NCI-H2029 treated with DMSO at 0.1 percent for 48 hours (cell line): ENCODE measurements around the gene APOM.
A peak's percentile ranks its signal among the peaks of the same experiment; 100 is the strongest.

Experiments used
- DNase-seq: peaks from one replicate; lab custom pipeline; 2025; lab: John Stamatoyannopoulos, UW

The APOM gene

DNA sequence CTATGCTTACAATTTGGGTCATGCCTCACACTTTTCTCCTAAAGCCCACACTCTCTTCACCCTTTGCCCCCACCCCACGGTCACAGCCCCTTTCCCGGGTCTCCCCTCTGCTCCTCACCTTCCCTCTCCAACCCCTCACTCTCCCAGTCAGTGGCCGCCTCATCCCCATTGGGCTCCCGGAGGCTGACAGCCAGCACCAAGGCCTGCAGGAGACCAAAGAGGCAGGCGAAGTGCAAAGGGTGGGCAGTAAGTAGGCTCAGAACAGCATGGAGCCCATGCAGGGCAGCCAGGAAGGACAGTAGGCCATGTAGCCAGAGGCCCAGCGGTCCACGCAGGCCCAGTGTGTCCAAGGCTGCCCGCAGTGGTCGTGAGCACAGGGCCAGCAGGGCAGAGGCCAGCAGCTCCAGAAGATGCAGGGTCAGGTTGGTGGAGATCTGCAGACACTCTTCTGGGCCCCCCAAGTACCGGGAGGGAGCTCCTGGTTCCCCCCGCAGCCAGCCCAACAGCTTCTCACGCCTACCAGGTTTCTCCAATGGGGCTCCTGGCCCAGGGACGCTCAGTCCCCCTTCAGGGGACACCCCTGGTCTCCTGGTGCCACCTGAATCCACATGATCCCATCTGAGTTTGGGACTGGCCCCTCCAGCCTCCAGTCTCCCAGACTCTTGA lies 3.4 kb downstream of the APOM start:
- DNase-seq: no peak

DNA sequence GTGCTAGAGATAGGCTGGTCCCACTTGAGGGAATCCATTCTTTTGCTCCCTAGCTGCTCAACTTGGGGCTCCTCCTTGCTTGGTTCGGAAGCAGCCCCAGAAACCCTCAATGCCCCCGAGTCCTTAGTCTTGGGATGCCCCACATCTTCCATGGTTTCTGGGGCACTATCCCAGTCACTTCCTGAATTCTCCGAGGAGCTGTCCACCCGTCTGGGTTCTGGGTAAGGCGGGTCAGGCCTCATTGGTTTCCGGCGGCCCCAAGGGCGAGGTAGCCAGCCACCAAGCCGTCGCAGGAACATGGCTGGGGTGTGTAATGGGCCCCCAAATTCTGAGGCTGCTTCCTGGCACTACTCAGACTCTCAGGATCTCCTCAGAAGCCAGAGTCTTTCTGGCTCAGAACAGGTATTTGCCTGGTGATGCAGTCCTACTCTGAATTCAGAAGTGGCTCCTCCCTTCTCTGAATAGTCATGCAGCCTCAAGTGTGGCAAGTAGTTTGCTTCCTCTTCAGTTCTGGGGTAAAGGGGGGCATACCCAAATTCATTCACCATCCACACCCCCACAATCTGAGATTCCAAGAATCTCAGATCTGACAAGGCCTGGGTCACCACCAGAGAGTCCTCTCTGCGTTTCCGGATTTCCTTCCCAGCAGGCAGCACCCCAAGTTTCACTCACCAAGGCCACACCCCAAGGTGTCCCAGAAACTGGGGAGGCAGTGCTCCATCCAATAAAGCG lies 4.1 kb downstream of the APOM start:
- no peak for DNase-seq

DNA sequence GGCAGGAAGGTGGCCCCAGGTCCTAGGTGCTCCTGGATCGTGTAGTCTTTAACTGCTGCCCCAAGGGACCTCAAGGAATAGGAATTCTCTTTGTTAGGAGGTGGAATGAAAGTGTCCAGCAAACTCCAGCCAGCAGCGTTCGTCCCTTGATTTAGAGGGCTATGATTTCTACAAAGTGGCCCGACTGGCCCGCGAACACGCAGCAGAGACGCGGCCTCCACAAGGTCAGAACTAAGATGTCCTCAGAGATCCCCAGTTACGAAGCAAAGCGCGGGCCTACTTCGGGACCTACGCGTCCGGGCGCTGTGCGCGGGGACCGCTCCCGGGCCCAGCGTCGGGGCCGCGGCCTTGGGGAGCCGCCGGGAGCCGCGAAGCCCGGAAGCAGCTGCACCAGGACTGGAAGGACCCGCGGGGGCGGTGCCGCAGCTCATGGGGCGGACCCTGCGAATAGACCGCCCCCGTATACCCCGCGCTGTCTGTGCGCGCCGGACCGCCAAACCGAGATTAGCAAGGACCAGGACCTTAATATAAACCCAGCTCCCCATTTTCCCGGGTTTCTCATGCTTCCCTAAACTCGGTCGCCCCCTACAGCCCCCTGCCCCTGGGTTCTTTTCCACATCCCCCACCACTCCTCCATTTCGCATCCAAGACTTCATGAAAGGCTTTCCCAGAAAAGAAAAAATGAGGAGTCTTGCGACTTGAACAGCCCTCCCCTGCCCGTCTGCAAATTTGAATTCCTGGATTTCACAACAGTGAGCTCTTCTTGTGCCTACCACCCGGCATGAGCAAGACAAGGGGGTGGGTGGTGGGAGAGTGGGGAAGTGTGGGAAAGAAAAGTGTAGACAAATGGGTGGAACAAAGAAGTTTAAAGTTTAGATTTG lies 4.9 kb downstream of the APOM start, which contains the start of gene C6orf47:
Gene C6orf47, minus strand, starts transcription at position 398 of the 881 bp plus-strand sequence. CDS start 831 bp downstream, outside the sequence.
- peak; percentile 26 for DNase-seq

DNA sequence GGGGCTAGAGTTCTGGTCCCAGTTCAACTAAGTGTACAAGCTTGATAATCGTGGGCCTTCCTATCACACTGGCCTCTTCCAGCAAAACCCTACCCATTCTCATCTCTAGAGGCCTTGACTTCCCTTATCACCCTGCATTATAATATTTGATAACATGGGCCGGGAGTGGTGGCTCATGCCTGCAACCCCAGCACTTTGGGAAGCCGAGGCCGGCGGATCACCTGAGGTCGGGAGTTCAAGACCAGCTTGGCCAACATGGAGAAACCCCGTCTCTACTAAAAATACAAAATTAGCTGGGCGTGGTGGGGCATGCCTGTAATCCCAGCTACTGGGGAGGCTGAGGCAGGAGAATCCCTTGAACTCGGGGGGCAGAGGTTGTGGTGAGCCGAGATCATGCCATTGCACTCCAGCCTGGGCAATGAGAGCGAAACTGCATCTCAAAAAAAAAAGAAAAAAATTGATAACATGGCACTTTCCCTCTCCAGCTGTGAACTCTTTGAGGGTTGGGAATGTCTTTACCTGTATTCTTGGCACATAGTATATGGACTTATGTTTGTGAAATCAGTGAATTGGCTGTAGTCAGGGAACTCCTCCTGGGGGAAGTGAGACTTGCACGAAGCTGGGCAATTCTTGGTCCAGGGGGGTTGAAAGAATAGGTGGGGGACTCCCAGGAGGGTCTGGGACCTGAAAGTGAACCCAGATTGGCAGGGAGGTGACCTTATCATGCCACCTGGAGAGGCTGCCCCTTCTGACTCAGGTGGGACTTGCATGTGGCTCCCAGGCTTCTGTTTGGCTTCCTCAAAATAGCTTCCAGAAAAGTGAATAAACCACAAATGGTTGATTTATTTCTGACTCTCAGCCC lies 5.8 kb downstream of the APOM start:
- DNase-seq: no peak

DNA sequence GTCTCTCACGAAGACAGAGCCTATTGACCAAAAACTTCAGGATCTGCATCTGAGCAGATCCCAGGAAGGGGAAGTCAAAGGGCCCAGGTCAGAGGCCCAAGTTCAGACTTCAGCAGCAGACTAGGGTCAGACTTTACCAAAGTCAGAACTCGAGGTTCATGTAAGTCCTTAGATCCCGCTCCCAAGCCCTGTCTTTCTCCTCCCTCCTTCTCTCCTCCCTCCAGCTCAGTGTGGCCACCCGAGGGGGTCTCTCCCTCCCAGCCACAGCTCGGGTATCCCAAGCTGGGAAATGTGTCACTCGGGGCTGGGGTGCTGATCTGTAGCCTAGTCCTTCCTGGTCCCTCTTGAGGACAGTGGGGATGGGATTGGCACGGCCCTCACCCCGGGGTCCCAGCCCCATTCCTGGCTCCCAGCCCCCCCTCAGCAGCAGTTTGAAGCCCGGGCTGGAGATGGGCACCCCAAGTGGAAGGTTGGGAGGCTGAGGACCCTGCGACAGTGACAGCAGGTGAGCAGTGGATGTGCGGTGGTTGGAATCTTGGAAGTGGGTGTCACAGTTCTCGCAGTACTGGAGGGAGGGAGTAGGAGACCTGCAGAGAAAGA lies 6.5 kb downstream of the APOM start:
- DNase-seq: no peak

DNA sequence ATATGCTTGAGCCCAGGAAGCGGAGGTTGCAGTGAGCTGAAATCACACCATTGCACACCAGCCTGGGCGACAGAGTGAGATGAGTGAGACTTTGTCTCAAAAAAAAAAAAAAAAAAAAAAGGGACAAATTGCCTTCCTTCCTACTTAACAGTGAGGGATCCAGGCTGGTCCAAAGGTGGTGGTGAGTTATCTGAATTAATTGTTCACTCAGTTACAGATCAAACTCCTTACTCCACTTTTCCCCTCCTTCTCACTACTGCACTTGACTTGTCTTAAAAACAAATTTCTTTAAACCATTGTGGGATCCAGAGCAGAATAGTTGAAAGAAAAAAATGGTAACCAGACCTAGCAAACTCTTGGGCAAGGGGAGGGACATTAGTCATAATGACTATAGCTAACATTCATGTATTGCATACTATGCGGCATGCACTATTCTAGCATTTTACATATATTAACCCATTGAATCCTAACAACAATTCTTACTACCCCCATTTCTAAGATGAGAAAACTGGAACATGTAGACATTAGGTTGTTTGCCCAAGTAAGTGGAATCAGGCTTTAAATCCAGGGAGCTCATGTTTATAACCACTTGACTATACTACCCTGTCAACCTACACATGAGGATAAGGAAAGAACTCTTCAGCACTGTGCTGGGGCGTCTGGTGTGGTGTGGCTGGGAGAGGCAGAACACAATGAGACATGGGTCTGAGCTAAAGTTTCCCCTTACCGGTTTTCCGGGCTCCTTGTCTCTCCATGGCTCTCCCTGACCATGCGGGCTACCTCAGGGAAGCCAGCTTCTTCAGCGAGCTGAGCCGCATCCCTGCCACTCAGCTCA lies 7.6 kb downstream of the APOM start:
- no peak for DNase-seq

DNA sequence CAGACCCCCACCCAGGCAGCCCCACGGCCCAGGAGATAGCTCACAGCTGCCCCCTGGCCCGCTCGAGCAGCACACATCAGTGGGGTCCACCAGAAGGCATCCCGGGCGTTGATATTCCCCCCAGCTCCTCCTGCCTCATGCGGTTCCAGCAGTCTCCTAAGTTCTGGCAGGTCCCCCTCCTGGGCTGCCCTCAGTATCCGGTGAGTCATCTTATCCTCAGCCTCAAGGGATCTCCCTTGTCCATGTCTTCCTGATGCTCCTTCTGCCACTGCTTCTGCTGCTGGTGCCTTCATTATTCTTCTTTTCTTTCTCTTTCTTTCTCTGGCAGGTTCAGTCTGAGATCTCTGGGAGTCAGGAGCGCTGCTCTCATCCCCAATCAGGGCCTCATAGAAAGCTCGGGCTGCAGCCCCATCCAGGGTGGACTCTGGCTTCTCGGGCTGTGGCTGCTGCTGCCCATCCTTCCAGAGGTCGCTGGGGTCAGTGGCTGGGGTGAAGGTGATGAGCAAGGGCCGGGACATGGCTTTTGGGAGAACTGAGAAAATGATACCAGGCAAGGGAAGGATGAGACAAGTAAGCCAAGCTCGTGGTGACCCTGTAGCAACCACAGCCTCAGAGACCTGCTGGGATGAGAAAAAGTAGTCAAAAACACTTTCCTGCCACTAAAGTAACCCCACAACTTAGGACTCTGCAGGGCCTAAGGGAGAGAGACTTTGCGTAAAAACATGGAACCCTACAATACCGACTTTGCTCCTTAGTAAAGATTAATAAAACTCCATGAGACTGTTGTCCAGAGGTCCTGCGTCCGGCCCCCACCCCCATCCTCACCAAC lies 8.5 kb downstream of the APOM start:
- DNase-seq: no peak

DNA sequence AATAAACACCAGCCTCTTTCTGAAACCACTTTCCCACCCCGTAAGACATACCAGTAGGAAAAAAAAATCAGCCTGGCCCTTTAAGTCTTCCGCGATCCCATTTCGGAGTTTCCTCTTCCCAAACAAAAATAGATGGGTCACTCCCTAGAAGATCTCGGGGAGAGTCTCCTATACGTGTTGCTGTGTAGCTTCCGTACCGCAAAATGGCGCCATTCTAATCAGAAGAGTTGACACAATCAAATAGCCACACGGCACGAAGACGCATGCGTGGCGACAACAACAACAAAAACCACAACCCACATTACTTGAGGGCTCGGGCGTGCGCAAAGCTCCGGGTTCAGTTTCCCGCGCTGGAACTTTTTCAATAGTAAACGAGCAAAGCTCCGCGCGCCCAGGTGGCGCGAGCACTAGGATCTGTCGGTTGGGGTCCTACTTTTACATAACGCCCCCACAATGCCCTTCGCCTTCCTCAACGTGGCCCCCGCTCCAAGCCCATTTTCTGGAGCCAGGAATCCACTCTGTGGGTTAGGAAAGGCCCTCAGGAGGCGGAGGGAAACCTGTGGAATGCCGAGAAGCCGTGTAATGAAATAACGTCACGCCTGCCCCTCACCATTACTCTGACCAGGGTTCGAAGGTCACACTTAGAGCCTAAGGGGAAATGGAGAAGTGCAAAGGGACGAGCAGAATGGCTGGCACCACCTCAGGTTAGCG lies 9.3 kb downstream of the APOM start, which contains the start of gene GPANK1:
Gene GPANK1, minus strand, starts transcription at position 208 of the 711 bp plus-strand sequence. CDS start 519 bp downstream, outside the sequence.
- DNase-seq: peak; percentile 62

DNA sequence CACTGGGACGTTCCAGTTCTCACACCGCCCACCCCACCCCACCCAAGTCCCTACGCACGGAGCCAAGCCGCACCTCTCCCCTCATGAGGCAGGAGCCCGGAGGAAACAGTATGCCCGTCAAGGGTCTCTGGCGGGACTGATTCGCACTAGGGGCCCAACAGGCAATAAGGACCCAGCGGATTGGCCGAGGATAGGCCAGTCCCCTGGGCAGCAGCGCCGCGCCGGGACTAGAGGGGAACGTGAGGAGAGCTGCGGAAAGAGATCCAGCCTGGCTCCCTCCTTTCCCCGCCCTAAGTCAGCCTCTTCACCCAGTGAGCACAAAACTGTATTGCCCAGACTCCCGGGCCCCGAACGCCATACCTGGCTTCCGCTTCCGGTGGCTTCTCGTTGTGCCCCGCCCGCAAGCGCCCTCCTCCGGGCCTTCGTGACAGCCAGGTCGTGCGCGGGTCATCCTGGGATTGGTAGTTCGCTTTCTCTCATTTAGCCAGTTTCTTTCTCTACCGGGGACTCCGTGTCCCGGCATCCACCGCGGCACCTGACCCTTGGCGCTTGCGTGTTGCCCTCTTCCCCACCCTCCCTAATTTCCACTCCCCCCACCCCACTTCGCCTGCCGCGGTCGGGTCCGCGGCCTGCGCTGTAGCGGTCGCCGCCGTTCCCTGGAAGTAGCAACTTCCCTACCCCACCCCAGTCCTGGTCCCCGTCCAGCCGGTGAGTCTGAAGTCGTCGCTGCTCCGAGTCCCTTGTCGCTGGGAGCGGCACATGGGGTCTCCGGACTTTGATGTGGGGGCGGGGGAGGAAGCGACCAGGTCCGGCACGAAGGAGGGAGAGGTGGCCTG lies 10.0 kb downstream of the APOM start, which contains the start of gene CSNK2B:
Gene CSNK2B, plus strand, starts transcription at position 580 of the 836 bp plus-strand sequence. CDS start 752 bp downstream, outside the sequence.
- peak; percentile 97 for DNase-seq

DNA sequence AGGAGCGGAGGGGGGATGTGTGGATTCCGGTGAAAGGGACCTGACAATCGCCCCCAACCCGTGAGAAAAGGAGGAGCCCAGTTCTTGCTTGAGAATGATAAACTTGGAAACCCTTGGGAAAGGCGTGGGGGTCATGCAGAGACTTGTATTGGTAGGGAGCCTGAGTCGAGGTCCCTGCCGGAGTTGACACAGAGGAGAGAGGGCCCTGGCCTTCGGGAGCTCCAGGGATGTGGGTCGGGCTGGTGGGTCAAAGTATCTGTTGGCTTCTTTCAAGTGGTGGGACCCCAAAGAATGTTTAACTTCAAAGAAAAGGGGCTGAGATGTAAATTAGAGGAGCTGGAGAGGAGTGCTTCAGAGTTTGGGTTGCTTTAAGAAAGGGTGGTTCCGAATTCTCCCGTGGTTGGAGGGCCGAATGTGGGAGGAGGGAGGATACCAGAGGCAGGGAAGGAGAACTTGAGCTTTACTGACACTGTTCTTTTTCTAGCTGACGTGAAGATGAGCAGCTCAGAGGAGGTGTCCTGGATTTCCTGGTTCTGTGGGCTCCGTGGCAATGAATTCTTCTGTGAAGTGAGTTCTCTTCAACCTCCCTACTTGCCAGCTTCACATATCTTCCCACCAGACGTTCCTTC lies 10.8 kb downstream of the APOM start:
- DNase-seq: no peak

DNA sequence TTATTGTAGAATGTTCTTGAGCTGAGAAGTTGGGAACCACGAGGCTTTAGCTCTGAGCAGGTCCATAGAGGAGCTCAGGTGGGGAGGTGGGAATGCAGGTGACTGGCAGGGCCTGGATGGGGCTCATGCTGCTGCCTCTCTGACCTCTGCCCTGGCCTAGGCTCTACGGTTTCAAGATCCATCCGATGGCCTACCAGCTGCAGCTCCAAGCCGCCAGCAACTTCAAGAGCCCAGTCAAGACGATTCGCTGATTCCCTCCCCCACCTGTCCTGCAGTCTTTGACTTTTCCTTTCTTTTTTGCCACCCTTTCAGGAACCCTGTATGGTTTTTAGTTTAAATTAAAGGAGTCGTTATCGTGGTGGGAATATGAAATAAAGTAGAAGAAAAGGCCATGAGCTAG lies 14.0 kb downstream of the APOM start, which contains the start of gene LY6G5B:
Gene LY6G5B, plus strand, starts transcription at position 301 of the 400 bp plus-strand sequence. CDS start 975 bp downstream, outside the sequence.
- no peak for DNase-seq

DNA sequence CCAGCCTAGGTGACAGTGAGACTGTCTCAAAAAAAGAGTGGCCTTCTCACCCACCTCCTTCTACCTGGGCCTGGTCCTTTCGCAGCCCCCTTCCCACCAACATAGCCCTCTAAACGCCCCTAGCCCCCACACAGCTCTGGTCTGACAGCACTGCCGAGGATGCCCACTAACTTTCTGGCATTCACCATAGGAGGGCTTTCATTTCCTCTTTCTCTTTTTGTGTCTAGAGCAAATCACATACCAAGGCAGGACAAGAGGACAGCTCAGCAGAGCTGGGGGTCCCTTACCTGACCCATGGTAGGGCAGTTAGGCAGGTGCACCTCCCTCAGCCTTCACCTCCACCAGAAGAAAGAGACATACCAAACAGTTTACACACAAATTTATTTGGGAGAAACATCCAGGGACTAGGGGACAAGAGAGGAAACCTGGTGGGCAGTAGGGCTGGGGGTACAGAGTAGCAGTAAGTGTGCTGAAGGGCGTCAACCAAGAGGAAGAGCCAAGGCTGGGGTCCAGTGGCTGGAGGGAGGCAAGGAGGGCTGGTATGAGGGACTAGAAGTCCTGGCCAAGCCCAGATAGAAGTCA lies 20.7 kb downstream of the APOM start:
- no peak for DNase-seq

DNA sequence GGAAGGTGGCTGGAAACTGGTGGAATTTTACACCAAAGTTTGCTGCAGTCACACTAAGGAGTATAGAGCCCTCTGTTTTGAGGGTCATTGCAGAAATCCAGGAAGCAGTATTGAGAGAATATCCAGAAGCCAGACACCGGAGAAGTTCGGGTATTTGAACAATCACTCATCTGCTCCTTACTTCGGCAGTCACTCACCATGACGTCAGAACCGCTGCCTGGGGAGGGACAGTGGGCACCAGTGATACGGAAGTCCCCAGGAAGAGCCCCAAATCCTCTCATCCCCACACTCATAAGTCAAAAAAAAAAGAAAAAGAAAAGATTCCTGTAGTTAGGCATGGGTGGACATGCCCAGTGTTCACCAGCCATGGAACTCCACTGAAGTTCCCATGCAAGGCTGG lies 21.2 kb downstream of the APOM start:
- DNase-seq: no peak

DNA sequence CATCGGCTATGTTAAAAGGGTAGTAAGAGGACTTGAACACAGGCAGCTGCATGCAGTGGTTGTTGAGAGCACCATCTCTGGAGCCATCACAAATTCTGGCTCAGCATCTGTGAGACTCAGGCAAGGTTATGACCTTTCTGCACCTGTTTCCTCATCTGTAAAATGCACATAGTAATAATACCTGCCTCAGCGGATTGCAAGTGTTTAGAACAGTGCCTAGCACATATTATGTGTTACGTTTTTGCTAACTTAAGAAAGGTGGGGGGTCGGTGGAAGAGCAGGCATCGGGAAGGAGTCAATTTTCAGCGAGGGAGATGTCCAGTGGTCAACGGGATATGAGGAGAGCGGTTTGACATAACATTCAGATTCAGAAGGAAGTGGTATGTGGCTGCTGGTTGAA lies 22.3 kb downstream of the APOM start:
- DNase-seq: no peak

DNA sequence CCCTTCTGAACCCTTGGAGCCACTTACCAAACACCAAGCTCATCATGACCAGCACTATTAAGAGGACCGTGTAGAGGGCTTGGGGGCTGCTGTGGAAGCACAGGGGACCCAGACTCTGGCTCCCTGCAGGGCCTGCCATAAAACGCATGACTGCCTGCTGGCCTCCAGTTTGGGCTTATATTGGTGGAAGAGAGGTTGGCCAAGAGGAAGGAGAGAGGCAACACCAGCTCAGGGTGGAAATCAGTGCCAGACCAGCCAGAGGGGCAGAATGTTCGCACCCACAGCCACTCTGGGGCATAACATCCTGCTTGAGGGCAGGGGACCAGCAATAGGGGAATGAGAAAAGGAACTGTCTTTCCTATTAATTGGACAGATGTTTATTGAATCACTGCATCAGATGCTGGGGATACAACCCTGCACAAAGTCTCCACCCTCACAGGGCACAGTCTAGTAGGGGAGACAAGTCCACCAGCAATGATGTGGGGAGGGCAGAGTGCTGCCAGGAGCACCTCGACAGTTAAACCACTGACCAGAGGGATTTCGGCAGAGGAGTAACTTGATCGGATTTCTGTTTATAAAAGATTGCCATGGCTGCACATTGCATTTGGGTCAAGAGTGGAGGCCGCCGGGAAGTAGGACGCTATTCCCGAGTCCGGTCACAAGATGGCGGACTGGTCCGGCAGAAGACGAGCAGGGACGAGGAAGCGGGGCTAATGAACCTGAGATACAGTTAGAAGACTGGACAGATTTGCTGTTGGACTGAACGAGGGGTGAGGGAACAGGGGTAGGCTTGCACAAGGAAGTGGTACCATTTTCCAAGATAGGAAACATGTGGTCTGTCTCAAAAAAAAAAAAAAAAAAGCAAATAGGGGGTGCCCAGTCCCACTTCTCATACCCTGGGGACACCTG lies 24.8 kb downstream of the APOM start, which contains the start of gene LY6G5C:
Gene LY6G5C, minus strand, starts transcription at position 842 of the 909 bp plus-strand sequence. Its CDS starts 694 bp downstream, at position 148.
- peak; percentile 84 for DNase-seq
